ENCODE data around the gene PHF12. TPM values are rescaled to one million over a fixed set of nuclear protein-coding genes. Genes with fewer than 3 reads are reported as not detected.

PHF12 gene
- total RNA-seq, 1 donor = 25.7 TPM

DNA sequence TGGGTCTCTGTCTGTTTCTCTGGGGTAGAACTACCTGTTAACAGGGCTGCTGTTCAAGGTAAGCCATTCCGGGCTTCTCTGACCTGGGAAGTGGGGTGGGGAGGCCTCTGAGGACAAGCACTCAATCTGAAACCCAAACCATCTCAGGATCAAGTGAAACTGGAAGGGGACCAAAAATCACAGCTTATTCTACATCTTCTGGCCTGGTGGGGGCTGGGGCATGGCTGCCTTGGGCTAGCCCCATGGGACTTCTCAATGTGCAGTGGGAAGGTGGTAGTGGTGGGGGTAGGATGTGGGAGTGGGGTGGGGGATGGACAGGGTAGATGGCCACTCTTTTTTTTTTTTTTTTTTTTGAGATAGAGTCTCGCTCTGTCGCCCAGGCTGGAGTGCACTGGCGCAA lies 59.3 kb downstream of the PHF12 start:
- no peak for DNase-seq (ENCODE audit: low read depth)
- no peak overlapping the region for H3K4me3 ChIP-seq (ENCODE audit: low read depth, low read length)
- TF ChIP-seq, protein P1, sequence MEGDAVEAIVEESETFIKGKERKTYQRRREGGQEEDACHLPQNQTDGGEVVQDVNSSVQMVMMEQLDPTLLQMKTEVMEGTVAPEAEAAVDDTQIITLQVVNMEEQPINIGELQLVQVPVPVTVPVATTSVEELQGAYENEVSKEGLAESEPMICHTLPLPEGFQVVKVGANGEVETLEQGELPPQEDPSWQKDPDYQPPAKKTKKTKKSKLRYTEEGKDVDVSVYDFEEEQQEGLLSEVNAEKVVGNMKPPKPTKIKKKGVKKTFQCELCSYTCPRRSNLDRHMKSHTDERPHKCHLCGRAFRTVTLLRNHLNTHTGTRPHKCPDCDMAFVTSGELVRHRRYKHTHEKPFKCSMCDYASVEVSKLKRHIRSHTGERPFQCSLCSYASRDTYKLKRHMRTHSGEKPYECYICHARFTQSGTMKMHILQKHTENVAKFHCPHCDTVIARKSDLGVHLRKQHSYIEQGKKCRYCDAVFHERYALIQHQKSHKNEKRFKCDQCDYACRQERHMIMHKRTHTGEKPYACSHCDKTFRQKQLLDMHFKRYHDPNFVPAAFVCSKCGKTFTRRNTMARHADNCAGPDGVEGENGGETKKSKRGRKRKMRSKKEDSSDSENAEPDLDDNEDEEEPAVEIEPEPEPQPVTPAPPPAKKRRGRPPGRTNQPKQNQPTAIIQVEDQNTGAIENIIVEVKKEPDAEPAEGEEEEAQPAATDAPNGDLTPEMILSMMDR (IDR thresholded peaks at IDR 0.05; ENCODE audit: insufficient read depth, low read length) = no peak

GRCh38 chr17:28891201-28891600 lies 60.1 kb downstream of the PHF12 start:
- no peak overlapping the region for H3K4me3 ChIP-seq (ENCODE audit: low read depth, low read length)
- TF ChIP-seq, protein P1 (IDR thresholded peaks at IDR 0.05; ENCODE audit: insufficient read depth, low read length) = no peak
- no peak for DNase-seq (ENCODE audit: low read depth)

DNA sequence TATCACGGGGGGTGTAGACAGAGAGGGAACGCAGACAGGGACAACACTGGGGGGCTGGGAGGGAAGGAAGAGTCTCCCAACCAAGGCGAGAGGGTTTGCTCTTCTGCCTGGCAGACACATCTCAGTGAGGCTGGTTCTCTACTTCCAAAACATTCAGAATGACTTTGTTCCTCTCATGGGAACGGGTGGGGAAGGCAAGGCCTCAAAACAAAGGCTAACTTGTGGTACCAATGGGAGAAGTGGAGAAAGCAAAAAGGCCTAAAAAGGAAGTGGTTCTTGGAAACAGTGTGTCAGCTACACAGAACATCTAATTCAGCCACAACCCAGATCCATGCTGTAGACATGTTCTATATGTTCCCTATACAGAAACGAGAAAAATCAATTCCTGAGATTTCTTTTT lies 61.3 kb downstream of the PHF12 start:
- TF ChIP-seq, protein P1 (IDR thresholded peaks at IDR 0.05; ENCODE audit: insufficient read depth, low read length) = no peak
- DNase-seq (ENCODE audit: low read depth) = peak; percentile 9
- no peak overlapping the region for H3K4me3 ChIP-seq (ENCODE audit: low read depth, low read length)

GRCh38 chr17:28888832-28889231 lies 62.5 kb downstream of the PHF12 start:
- TF ChIP-seq, protein P1 (IDR thresholded peaks at IDR 0.05; ENCODE audit: insufficient read depth, low read length) = no peak
- H3K4me3 ChIP-seq (ENCODE audit: low read depth, low read length) = no peak overlapping the region
- no peak for DNase-seq (ENCODE audit: low read depth)

- TF ChIP-seq, protein P1 (IDR thresholded peaks at IDR 0.05; ENCODE audit: insufficient read depth, low read length) = no peak
- DNase-seq (ENCODE audit: low read depth) = no peak
- H3K4me3 ChIP-seq (ENCODE audit: low read depth, low read length) = no peak overlapping the region
These were observed 63.3 kb downstream of the PHF12 start for GRCh38 chr17:28887871-28888471.

DNA sequence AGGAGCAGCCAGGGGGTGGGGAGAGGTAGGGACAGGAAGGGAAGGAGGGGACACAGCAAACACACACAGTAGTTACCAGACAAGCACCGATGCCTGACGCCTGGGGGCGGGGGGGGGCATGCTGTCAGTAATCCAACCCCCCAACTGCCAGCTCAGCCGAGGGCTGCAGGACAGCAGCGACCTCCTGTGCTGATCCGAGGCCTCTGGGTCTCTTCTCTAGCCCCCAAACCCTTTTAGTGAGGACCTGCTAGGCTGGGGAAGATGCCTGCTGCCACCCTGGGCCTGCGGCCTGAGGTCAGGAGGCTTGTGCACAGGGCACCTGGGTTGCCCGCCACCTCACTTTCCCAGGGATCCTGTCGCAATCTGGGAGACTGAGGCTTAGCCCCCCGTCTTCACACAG lies 65.4 kb downstream of the PHF12 start:
- TF ChIP-seq, protein P1 (IDR thresholded peaks at IDR 0.05; ENCODE audit: insufficient read depth, low read length) = no peak
- no peak overlapping the region for H3K4me3 ChIP-seq (ENCODE audit: low read depth, low read length)
- DNase-seq (ENCODE audit: low read depth) = no peak

DNA sequence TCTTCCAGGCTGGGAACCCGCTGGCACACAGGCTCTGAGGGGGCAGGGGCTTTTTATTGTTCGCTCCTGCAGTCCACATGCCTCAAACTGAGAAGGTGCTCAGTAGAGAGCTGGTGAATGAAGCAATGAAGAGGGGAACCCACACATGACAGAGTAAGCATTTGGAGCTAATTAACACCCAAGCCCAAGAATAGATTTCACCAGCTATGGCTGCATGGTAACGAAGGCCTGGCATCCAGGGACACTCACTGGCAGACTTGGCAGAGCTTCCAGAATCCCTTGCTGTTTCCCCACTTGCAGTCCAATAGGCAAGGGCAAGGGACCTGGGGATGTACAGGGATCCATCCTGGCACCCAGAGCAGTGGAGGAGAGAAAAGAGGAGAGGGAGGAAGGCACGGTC lies 66.0 kb downstream of the PHF12 start:
- no peak for DNase-seq (ENCODE audit: low read depth)
- TF ChIP-seq, protein P1 (IDR thresholded peaks at IDR 0.05; ENCODE audit: insufficient read depth, low read length) = no peak
- no peak overlapping the region for H3K4me3 ChIP-seq (ENCODE audit: low read depth, low read length)
